Immature natural killer cell (primary cell): Measurements from ENCODE around the gene GZMA. TPM values are rescaled to one million over a fixed set of nuclear protein-coding genes. Genes with fewer than 3 reads are reported as not detected.

Experiments
- polyA plus RNA-seq, 3 donors: library from polyadenylated mRNA; unstranded; fragments of 300-500 nt; fragmentation: Illumina TruSeq; gene quantifications; one replicate each; pipeline ENCODE4 v1.2.3, GENCODE V29; 2021

The GZMA gene
- polyA plus RNA-seq, 3 donors from 2014 or later, result 2,482 to 3,629 (median 2,746) TPM

Other genes starting within 250 kb of the GZMA start
- under 1 TPM in 2 of 3 donors, not detected in 1; 0.74 to 0.96 TPM for gene ESM1, start 117.1 kb upstream of the GZMA start, polyA plus RNA-seq
- 100 to 1,000 TPM; 175 to 260 (median 257) TPM for gene GZMK, start 78.4 kb upstream of the GZMA start, polyA plus RNA-seq
- not detected for gene GPX8, start 57.5 kb downstream of the GZMA start, polyA plus RNA-seq
- not detected for gene CDC20B, start 70.5 kb downstream of the GZMA start, polyA plus RNA-seq
- gene MCIDAS, start 124.7 kb downstream of the GZMA start, polyA plus RNA-seq, result not detected
- not detected for gene CCNO, start 131.0 kb downstream of the GZMA start, polyA plus RNA-seq
- 10 to 100 TPM; 10.6 to 17.9 (median 14.5) TPM for gene DHX29, start 205.0 kb downstream of the GZMA start, polyA plus RNA-seq
- 10 to 100 TPM; 21.8 to 29.3 (median 24.4) TPM for gene MTREX, start 205.3 kb downstream of the GZMA start, polyA plus RNA-seq